HG03097 (cell line): ENCODE measurements around the gene LCK.

Source experiments
- ATAC-seq: cut with Tn5 transposase; IDR thresholded peaks from one replicate; pipeline ENCODE4 v1.9.1; 2021; ENCODE audit not compliant: unreplicated experiment, low FRiP score

Gene LCK

DNA sequence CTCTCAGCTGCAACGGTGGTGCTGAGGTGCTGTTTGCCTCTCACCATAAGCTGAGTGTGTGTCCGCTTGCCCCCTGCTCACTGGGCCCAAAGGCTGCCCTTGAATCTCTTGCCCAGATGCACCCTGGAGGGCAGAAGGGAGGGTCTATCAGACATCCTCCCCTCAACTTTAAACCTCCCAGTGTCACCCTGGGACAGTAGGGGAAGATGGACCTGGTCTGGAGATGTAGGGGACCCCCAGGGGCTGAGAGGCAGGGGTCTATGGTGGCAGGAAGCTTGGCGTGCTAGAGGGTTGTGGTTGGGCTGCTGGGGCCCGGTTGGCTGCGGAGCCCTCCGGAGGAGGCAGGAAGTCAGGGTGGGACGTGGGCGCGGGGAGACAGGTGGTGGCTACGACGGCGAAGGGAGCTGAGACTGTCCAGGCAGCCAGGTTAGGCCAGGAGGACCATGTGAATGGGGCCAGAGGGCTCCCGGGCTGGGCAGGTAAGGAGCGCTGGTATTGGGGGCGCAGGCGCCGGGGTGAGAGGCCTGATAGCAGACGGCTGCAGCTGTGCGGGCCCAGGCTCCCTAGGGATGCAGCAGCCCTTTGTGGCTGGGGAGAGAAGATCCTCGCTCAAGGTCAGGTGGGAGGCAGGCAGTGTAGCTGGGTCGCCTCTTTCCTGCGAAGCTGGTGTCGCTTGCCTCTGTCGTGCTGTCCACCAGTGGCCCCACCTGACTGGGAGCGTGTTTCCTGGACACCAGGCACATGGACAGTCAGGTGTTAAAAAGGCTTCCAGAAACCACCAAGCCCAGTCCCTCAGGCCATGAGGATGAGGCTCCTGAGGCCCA lies at the start of gene LCK:
LCK (plus strand) TSS at position 373 of the 824 bp plus-strand sequence. CDS start 23,065 bp downstream, outside the sequence.
- no peak for ATAC-seq

DNA sequence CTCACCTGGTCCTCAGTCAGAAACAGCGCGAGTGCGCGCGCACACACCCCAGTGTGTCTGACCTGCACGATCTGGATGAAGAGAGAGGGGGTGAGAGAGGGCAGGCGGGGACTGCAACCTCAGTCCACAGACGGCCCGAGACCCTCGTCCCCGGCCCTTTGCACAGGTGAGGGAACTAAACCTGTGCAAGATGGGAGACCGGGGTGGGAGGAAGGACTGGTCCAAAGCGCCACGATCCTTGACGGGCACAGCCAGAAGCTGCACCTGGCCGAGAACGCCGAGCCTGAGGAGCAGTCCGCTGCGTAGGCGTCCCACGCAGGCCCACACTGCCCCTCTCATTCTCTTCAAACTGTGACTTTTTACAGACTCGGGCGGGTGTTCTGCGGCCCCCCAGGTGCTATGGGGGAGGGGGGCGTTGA lies 46.1 kb upstream of the LCK start:
- ATAC-seq, result no peak

DNA sequence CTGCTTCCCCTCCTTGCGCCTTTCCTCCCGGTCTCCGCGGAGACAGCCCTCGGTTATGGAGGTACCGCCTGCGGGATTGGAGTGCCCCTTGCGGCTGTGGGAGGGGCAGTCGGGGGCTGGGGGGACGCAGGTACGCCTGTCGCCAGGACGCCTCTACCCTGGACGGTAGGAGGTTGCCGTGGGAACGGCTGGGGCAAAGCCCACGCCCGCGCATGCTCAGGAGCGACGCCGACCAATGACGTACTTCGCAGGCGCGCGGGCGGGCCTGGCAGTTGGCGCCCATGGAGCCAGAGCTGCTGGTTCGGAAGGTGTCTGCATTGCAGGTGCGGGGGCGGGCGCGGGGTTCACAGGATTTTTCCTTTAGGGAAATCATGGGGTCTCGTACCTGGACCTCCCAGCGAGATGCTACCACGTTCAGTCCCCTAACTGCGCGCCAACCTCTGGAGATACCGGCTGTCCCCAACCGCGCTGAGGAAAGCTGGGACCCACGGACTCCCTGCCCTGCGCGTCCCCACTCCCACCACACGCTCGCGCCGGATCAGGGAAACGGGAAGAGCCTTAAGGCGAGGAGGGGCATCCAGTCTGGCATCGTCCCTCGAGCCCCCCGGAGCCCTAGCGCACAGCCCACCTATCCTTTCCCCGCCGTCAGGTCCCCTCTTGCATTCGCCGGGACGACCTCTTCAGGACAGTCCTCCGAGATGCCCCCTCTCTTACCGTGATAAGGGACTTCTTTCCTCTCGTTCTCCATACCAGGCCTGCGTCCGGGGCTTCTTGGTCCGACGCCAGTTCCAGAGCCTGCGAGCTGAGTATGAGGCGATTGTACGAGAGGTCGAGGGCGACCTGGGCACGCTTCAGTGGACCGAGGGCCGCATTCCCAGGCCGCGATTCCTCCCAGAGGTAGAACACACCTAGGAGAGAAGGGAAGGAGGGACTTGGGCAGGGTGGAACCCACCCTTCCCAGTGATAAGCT lies 45.4 kb upstream of the LCK start, which contains the start of gene IQCC:
IQCC (plus strand) TSS at position 271 of the 970 bp plus-strand sequence; CDS start at position 282, 11 bp downstream.
- ATAC-seq, result no peak

DNA sequence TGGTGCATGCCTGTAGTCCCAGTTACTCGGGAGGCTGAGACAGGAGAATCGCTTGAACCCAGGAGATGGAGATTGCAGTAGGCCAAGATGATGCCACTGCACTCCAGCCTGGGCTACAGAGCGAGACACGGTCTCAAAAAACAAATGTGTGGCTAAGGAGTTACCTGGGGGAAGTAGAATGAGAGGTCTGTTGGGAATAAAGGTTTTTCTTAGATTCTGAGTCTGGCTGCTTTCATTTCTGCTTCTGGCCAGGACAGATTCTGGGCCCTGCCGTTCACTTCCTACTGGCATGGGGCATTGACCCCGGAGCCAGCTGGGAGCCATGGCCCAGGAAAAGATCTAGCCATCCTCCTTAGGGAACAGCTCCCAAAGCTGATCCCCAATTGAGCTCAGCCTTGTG lies 42.6 kb upstream of the LCK start:
- ATAC-seq, result no peak

DNA sequence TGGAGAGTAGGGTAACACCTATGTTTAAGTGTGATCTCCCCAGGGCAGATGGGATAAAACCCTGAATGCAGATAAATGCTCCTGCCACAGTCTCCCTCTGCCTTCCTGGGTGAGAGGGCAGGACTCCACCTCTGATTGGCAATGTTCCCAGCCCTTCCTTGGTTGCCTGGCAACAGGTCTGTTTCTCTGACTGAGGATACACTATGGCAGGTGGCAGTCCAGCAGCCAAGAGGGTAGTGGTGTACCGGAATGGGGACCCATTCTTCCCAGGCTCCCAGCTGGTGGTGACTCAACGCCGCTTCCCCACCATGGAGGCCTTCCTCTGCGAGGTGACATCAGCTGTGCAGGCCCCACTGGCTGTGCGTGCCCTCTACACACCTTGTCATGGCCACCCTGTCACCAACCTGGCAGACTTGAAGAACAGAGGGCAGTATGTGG lies 42.2 kb upstream of the LCK start, which contains the start of gene DCDC2B:
DCDC2B (plus strand) TSS at position 199 of the 438 bp plus-strand sequence; CDS start at position 204, 5 bp downstream.
- ATAC-seq, result no peak

DNA sequence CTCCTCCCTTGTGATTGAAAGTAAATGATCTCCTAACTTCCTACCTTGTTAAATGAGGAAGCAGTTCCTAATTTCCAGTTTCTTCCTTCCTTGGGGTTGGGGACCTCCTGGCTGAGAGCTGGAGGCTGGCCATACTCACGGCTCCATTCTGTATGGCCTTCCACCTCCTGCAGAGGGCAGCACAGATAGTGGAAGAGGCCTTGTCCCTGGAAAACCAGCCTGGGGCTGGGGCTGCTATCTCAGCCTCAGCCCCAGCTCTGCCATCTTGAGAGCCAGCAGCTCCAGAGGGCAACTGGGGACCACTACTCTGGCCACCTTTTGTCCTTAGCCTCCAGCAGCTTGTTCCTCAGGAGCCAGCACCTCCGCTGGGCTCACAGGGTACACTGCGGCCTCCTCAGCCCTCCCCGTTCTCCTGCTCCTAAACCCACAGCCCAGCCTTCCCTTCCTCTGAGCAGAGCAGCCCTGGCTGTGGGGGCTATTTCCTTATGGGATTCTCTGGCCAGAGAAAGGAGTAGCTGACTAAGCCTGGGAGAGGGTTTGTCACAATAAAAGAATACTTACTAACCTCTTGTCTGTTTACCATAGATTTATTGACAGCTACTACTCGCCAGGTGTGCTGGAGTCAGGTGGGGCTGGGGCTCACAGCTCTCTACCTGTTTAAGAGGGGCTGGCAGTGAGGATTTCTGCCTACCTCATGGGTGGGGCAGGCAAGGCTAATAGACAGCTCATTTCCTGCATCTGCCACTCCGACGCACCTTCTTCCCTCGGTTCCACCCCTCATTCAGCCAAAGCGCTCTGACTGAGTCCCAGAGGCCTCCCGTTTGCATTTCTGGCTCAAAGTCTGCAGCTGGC lies 35.2 kb upstream of the LCK start:
- ATAC-seq, result no peak

DNA sequence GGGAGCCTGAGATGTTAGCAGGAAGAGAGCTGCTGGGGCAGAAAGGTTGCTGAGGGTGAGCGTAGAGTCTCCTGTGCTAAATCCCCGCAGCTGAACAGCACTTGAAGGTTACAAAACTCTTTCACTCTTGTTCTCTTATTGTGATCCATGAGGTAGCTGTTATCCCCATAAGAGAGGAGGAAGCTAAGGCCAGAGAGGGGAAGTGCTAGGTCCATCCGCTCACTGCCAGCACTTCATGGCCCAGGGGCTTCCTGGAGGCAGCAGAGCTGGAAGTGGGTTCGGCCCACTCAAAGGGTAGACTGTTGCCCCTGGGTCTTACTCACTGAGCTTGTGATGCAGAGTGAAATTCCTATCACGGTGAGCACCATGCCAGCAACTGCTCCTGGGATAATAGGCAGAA lies 34.5 kb upstream of the LCK start:
- ATAC-seq, result no peak

DNA sequence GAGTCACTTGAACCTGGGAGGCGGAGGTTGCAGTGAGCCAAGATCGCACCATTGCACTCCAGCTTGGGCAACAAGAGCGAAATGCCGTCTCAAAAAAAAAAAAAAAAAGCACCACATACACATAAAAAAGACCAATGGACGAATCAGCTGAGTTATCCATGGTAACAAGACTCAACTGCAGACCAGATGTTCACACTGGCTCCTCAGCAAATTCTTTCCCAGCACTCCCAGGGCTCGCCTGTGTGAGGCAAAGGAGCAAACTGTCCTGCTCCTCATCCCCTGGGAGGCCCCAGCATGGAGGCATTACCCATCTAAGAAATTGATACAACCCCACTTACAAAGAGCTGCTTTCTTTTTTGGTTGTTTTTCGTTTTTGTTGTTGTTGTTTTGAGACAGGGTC lies 32.0 kb upstream of the LCK start:
- no peak for ATAC-seq

DNA sequence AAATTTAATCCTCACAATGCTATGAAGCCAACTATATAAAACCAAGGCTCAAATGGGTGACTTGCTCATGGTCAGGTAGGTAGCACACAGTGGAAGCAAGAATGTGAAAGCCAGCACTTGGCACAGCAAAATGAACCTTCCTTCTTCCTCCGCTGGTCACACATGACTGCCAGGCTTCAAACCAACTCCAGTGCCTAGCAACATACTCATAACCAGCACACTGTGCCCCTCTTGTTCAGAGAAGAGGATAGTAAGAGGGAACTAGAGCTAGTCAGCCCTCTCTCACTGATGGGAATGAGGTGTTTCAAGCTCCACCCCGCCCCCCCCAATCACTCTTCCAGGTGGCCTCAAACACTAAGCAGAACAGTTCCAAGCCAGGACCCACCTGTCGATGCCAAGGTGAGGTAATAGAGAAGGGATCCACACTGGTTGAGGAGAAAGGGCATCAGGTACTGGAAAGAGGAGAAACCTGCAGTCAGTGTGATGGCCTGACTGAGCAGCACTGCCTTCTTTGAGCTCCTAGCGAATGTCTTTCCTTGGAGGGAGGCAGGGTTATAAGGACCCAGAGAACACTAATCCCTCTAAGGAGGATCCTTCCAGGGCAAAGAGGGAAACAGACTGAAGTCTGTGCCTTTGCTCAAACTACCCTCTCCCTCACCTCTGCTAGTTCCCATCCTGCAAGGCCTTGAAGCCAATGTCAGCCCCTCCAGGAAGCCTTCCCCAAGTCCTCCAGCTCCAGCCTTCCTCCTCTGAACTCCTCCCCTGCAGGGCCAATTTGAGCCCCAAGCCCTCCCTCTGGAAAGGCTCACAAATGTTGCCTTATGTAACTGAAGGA lies 30.1 kb upstream of the LCK start:
- no peak for ATAC-seq

DNA sequence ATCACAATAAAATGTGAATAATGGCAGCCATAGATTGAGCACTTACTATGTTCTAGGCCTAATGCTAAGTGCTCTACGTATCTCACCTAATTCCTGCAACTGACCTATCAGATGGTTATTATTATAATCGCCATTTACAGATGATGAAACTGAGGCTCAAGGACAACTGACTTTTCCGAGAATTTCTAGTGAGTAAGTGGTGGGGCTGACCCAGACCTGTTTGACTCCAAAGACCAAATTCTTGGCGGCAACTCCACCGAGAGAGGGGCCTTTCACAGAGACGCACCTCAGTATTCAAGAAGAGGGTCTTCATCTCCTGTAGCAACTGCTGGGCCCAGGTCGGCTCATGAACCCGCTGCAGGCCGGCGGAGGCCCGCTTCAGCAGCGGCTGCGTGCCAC lies 29.5 kb upstream of the LCK start:
- no peak for ATAC-seq

DNA sequence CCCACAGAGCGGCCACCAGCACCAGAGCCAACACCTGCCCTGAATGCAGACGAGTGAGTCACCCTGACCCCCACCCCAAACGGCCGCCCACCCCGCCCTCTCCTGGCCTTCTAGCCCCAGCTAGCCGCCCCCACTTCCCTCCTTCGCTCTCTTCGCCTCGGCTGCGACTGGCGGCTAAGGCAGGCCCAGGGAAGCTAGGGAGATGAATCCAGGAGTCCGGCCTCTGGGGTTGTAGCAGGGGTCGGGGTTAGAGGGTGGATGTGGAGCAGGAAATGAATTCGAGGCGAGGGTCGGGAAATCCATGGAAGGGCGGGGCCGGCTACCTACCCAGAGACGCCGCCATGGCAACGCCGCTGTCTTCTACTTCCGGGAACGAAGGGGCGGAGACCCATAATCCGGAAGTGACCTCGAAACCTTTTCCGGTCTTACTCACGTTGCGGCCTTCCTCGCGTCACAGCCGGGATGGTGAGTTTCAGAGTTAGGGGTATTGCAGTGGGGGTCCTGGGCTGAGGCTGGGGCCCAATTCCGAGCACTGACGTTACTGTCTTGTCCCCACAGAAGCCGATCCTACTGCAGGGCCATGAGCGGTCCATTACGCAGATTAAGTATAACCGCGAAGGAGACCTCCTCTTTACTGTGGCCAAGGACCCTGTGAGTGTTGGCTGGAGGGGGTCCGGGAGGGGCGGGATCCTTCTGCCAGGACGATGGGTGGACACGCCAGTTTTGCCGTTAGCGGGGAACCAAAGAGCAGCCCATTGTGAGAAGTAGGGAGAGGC lies 28.9 kb upstream of the LCK start, which contains the start of the genes EIF3I and TMEM234:
EIF3I (plus strand) TSS at position 428 of the 776 bp plus-strand sequence; CDS start at position 463, 35 bp downstream.
TMEM234 (minus strand) TSS at position 374 of the 776 bp plus-strand sequence; CDS start at position 343, 31 bp downstream.
- ATAC-seq, result peak; percentile 83

DNA sequence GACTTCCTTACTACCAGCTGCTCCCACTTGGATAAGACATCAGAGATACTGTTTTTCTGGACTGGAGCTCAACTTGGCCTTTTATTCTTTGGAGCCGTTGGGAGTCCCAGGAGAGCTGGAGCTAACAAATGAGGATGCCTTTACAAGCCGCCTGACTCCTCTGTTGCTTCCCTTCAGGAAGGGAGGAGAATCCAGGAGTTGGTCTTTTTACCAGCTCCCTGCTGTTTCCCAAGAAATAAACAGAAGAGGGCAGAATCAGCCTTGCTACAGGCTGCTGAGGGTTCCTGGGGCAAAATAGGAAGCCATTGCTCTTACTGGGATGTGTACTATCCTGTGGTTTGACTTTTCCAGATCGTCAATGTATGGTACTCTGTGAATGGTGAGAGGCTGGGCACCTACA lies 27.4 kb upstream of the LCK start:
- no peak for ATAC-seq

DNA sequence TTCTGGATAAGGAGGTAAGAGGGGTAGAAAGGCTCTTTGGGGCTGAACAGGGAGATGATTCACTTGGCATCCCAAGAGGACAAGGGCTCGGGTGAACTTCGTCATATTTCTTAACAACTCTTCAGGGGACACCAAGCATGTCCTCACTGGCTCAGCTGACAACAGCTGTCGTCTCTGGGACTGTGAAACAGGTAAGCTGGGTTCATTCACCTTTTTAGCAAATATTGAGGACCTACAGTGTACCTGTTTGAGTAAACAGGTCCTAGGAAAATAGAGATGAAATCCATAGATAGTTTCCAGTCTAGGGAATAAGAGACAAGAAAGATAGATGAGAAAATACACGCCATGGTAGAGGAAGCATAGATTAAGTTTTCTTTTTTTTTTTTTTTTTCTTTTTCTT lies 26.8 kb upstream of the LCK start:
- ATAC-seq, result no peak

DNA sequence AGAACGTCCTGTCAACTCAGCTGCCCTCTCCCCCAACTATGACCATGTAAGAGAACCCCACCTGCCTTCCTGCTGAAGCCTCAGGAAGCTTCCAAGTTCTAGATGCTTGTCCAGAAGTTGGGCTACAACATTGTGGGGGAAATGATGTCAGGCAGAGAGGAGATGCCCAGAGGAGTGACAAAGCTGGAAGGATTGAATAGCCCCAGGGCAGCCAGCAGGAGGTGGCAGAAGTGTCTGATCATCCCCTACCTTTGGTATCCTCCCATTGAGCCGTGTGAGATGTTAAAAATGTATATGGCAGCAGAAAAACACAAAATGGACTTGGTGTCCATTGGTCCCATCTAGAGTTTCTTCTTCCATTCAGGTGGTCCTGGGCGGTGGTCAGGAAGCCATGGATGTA lies 22.3 kb upstream of the LCK start:
- no peak for ATAC-seq

DNA sequence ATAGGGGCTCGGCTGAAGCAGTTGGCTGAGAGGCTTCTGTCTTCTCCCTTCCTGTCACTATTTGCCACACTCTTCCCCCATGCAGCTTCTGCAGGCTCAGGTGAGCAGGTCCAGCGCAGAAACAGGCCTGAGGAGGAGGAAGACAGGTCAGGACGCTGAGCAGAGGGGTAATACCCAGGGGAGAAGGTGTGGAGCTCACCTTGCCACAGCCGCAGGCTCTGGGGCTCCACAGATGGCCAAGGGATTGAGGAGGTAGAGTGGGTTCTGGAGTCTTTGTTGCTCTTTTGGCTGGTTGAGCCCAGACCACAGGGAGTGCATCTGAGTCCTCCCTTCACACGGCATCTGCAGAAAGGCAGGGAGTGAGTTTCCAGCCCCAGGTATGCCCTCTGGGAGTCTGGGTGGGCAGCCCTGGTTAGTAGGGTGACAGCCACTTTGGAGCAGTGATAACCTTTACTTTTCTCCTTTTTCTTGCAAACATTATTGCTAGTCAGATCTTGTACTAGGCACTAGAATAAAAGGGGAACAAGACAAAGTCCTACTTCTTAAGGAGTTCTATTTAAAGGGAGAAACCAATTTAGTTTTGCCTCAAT lies 19.1 kb upstream of the LCK start:
- no peak for ATAC-seq

DNA sequence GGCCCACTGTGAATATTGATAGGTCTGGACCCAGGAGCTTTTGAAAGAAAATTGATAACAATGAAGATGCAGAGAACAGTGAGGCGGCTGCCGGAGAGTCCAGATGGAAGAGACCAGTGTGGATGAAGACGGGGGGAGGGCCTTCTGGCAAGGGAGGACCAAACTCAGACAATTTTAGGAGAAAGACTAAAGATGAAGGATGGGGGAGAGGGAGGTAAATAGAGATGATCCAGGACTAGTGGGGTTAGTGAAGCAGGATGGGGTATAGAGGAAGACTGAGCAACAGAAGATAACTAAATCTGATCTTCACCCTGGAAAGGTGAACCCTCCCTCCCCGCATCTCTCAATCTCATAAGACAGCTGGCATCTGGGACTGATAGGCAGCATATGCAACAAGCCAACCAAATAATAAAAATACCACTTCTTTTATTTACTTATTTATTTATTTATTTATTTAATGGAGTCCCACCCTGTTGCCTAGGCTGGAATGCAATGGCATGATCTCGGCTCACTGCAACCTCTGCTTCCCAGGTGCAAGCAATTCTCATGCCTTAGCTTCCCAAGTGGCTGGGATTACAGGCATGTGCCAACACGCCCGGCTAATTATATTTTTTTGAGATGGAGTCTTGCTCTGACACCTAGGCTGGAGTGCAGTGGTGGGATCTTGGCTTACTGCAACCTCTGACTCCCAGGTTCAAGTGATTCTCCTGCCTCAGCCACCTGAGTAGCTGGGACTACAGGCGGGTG lies 18.3 kb upstream of the LCK start:
- ATAC-seq, result no peak

DNA sequence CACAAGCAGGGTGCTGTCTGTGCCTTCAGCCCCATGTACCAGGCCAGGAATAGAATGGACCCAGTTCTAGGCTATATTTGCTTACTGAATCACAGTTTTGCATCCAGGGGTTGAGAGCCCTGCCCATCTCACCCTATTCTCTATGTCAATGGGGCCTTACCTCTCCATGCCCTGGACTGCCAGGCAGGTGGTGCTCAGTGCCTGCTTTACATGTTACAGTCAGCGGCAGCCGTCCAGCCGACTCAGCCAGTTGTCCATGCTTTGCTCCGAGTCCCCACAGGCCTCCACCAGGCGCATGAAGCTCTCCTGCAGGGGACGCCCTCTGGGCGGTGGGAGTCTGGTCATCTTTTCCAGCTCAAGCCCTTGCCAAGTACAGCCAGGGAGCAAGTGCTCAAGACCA lies 16.3 kb upstream of the LCK start:
- ATAC-seq, result no peak
